Measurements from ENCODE around the gene FRMPD2. TPM values are rescaled to one million over a fixed set of nuclear protein-coding genes. Genes with fewer than 3 reads are reported as not detected.

FRMPD2 gene
- total and polyA plus RNA-seq, 2 experiments from 2014 or later, result not detected

DNA sequence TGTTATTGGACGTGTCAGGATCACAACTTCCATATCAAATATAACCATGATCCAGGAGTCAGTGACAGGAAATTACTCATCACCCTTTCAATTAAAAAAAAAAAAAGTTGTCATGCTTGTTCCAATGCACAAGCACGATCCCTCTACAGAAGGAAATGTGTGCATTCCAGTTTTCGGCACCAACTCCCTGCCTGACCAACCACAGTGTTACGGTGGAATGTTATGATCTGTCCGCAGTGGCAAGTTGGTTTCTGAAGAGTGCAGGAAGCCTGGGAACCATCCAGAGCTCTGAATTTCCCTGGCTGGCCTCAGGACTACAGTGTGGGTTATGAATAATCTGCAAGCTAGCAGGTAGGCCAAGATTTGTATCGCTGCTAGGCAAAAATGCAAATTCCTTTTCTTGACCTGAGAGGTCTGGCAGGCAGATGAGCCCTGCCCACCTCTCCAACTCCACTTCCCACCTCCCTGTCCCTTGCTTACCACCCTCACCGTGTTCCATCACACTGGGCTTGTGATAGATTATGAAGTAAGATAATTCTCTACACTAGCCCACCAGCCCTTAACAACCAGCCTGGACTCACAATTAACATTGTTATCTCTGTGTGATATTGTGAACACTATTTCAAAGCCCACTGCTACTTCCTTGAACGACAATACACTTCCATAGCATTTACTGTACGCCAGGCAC lies 20.4 kb downstream of the FRMPD2 start:
- Mint-ChIP-seq H3K36me3 (ENCODE audit: low read depth) (no peaks in the 10 kb centered on the region), H3K27ac (no peak overlapping the region), H3K4me1 (peaks cover 24% of the 10 kb centered on the region), H3K27me3 (ENCODE audit: insufficient read depth, low read depth, poor library complexity) (peaks cover 6% of the 10 kb centered on the region), H3K4me3 (no peak overlapping the region), H3K9me3 (no peaks in the 10 kb centered on the region)
- ATAC-seq (no peak), DNase-seq (ENCODE audit: low spot score) (no peak)
- Histone ChIP-seq H3F3A (replicated peaks; ENCODE audit: low read depth) (no peaks in the 10 kb centered on the region), H3K4me3 (no peak overlapping the region), H3K36me3 (ENCODE audit: insufficient read depth) (no peaks in the 10 kb centered on the region), H3K27me3 (ENCODE audit: insufficient read depth) (no peaks in the 10 kb centered on the region), H3K27ac (ENCODE audit: low read depth) (no peak overlapping the region), H2AFZ (no peak overlapping the region), H4K20me1 (replicated peaks; ENCODE audit: insufficient read depth) (no peaks in the 10 kb centered on the region), H3K4me2 (no peak overlapping the region), H3K79me2 (replicated peaks; ENCODE audit: insufficient read depth) (no peaks in the 10 kb centered on the region), H3K4me1 (ENCODE audit: insufficient read depth) (peaks cover 10% of the 10 kb centered on the region), H3K9me2 (ENCODE audit: insufficient read depth) (no peaks in the 10 kb centered on the region)
- no peak for TF ChIP-seq NANOG (IDR thresholded peaks at IDR 0.05; ENCODE audit: borderline replicate concordance)
- no peak for TF ChIP-seq REST (IDR thresholded peaks at IDR 0.05; ENCODE audit: unreplicated experiment)
- TF ChIP-seq ZNF331 (CRISPR knock-in tag; IDR thresholded peaks at IDR 0.05; ENCODE audit: low read depth), result no peak
- TF ChIP-seq ZNF114 (CRISPR knock-in tag; IDR thresholded peaks at IDR 0.05), result no peak
- no peak for TF ChIP-seq CREB1 (CRISPR knock-in tag; IDR thresholded peaks at IDR 0.05; ENCODE audit: low read depth)
- no peak for TF ChIP-seq EZH2 (IDR thresholded peaks at IDR 0.05; ENCODE audit: low read depth, unreplicated experiment)
- TF ChIP-seq STAT1 (IDR thresholded peaks at IDR 0.05; ENCODE audit: unreplicated experiment), result no peak
- TF ChIP-seq, protein P1, sequence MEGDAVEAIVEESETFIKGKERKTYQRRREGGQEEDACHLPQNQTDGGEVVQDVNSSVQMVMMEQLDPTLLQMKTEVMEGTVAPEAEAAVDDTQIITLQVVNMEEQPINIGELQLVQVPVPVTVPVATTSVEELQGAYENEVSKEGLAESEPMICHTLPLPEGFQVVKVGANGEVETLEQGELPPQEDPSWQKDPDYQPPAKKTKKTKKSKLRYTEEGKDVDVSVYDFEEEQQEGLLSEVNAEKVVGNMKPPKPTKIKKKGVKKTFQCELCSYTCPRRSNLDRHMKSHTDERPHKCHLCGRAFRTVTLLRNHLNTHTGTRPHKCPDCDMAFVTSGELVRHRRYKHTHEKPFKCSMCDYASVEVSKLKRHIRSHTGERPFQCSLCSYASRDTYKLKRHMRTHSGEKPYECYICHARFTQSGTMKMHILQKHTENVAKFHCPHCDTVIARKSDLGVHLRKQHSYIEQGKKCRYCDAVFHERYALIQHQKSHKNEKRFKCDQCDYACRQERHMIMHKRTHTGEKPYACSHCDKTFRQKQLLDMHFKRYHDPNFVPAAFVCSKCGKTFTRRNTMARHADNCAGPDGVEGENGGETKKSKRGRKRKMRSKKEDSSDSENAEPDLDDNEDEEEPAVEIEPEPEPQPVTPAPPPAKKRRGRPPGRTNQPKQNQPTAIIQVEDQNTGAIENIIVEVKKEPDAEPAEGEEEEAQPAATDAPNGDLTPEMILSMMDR (conservative IDR thresholded peaks at IDR 0.05; ENCODE audit: low read depth in 2 of 2), result no peak
- no peak for TF ChIP-seq ETS1 (IDR thresholded peaks at IDR 0.05)
- TF ChIP-seq JUNB (IDR thresholded peaks at IDR 0.05; ENCODE audit: unreplicated experiment), result no peak
- no peak for TF ChIP-seq EZH2phosphoT487 (IDR thresholded peaks at IDR 0.05; ENCODE audit: unreplicated experiment)

Data from GM23338 (cell line).